Neutrophil (primary cell): ENCODE measurements around the gene MARCHF3.

Experiments
- H3K27ac ChIP-seq: fragments of 200-600 bp; sonication (generic); 2 replicates; pipeline ENCODE4 v1.5.1; 2016; ENCODE audit warnings: mild to moderate bottlenecking, moderate library complexity
- H3K27me3 ChIP-seq: fragments of 200-600 bp; sonication (generic); 2 replicates; pipeline ENCODE4 v1.6.0; 2016; ENCODE audit warnings: mild to moderate bottlenecking
- H3K36me3 ChIP-seq: fragments of 200-600 bp; sonication (generic); 2 replicates; pipeline ENCODE4 v1.5.1; 2017
- H3K4me1 ChIP-seq, 2 experiments: fragments of 200-600 bp in 1 of 2; sonication (generic) in 1 of 2; 1 replicate in 1 of 2; 2 replicates in 1 of 2; pipeline versions ENCODE4 v1.5.1 to v1.6.1; 2013 to 2016; ENCODE audit warnings: low read depth in 1 of 2, low read length in 1 of 2, mild to moderate bottlenecking in 1 of 2, moderate library complexity in 1 of 2; ENCODE audit not compliant: control insufficient read depth in 1 of 2, insufficient read depth in 1 of 2
- H3K4me3 ChIP-seq, 2 experiments: fragments of 200-600 bp in 1 of 2; sonication (generic) in 1 of 2; 1 replicate in 1 of 2; 2 replicates in 1 of 2; pipeline ENCODE4 v1.5.1; 2013 to 2016; ENCODE audit warnings: low read depth in 1 of 2, low read length in 1 of 2, mild to moderate bottlenecking in 1 of 2, moderate library complexity in 1 of 2
- H3K9me3 ChIP-seq: fragments of 200-600 bp; sonication (generic); 2 replicates; pipeline ENCODE4 v1.5.1; 2016
- TF ChIP-seq, protein P1 (sequence below): fragments of 200-600 bp; sonication (generic); IDR thresholded peaks from 2 replicates; pipeline ENCODE4 v1.5.1; 2016; ENCODE audit warnings: antibody characterized with exemption

MARCHF3 gene

GRCh38 chr5:126965487-126965886, 64.9 kb downstream of the MARCHF3 start:
- no peaks in the 10 kb centered on the region for H3K27me3 ChIP-seq
- TF ChIP-seq, protein P1, sequence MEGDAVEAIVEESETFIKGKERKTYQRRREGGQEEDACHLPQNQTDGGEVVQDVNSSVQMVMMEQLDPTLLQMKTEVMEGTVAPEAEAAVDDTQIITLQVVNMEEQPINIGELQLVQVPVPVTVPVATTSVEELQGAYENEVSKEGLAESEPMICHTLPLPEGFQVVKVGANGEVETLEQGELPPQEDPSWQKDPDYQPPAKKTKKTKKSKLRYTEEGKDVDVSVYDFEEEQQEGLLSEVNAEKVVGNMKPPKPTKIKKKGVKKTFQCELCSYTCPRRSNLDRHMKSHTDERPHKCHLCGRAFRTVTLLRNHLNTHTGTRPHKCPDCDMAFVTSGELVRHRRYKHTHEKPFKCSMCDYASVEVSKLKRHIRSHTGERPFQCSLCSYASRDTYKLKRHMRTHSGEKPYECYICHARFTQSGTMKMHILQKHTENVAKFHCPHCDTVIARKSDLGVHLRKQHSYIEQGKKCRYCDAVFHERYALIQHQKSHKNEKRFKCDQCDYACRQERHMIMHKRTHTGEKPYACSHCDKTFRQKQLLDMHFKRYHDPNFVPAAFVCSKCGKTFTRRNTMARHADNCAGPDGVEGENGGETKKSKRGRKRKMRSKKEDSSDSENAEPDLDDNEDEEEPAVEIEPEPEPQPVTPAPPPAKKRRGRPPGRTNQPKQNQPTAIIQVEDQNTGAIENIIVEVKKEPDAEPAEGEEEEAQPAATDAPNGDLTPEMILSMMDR = no peak
- H3K9me3 ChIP-seq = no peaks in the 10 kb centered on the region
- no peak overlapping the region for H3K4me3 ChIP-seq
- H3K36me3 ChIP-seq = no peaks in the 10 kb centered on the region
- no peaks in the 10 kb centered on the region for H3K4me1 ChIP-seq
- H3K27ac ChIP-seq = no peak overlapping the region

- Histone ChIP-seq H3K4me1 (no peaks in the 10 kb centered on the region), H3K27ac (no peak overlapping the region), H3K4me3 (no peak overlapping the region)
Observed at GRCh38 chr5:126965061-126965475, 65.3 kb downstream of the MARCHF3 start.

GRCh38 chr5:126963822-126964375, 66.5 kb downstream of the MARCHF3 start:
- H3K4me1 ChIP-seq = no peaks in the 10 kb centered on the region
- no peaks in the 10 kb centered on the region for H3K27me3 ChIP-seq
- TF ChIP-seq, protein P1 = no peak
- no peak overlapping the region for H3K4me3 ChIP-seq
- H3K27ac ChIP-seq = no peak overlapping the region
- no peaks in the 10 kb centered on the region for H3K36me3 ChIP-seq
- no peaks in the 10 kb centered on the region for H3K9me3 ChIP-seq

More at GRCh38 chr5:126965061-126965475, 65.3 kb downstream of the MARCHF3 start:
- Histone ChIP-seq H3K9me3 (no peaks in the 10 kb centered on the region), H3K27me3 (no peaks in the 10 kb centered on the region), H3K36me3 (no peaks in the 10 kb centered on the region)
- TF ChIP-seq, protein P1 = no peak

- H3K27me3 ChIP-seq = no peaks in the 10 kb centered on the region
- no peak overlapping the region for H3K4me3 ChIP-seq
- no peaks in the 10 kb centered on the region for H3K4me1 ChIP-seq
- H3K9me3 ChIP-seq = no peaks in the 10 kb centered on the region
- TF ChIP-seq, protein P1 = no peak
- no peak overlapping the region for H3K27ac ChIP-seq
- no peaks in the 10 kb centered on the region for H3K36me3 ChIP-seq
Observed at GRCh38 chr5:126961702-126962101, 68.7 kb downstream of the MARCHF3 start.

DNA sequence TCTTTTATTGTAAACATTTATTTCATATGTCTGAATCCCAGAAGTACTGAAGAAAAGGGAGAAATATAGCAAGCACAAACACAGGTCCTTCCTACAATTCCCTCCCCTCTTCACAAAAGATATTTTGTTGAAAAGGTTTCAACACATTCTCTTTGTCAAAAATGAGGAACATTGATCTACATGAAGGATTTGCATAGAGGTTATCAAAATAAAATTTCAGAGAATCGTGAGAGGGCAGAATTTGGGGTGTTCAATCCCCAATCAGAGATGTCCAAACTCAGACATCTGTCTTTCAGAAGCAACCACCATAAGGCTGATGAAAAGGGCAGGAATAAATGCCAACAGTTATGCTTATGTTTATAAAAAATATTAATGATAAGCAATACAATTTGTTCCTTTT, 69.2 kb downstream of the MARCHF3 start:
- H3K36me3 ChIP-seq = no peaks in the 10 kb centered on the region
- no peaks in the 10 kb centered on the region for H3K9me3 ChIP-seq
- H3K4me1 ChIP-seq = no peaks in the 10 kb centered on the region
- H3K27me3 ChIP-seq = no peaks in the 10 kb centered on the region
- no peak overlapping the region for H3K27ac ChIP-seq
- TF ChIP-seq, protein P1 = no peak
- no peak overlapping the region for H3K4me3 ChIP-seq
